Measurements from ENCODE around the gene COMMD1.
A peak's percentile ranks its signal among the peaks of the same experiment; 100 is the strongest.

The COMMD1 gene

GRCh38 chr2:62034715-62035114, 129.2 kb downstream of the COMMD1 start:
- H3K4ac ChIP-seq (ENCODE audit: low read depth in 1 of 2, low read length in 2 of 2) = no peak overlapping the region

GRCh38 chr2:62036229-62036628, 130.8 kb downstream of the COMMD1 start:
- Histone ChIP-seq H3K9me3 (ENCODE audit: control insufficient read depth, low read length) (no peaks in the 10 kb centered on the region), H2AK5ac (ENCODE audit: low read length, severe bottlenecking) (no peak overlapping the region), H2AFZ (ENCODE audit: low read depth, low read length) (no peak overlapping the region), H4K8ac (ENCODE audit: low read length) (no peak overlapping the region), H2BK5ac (ENCODE audit: low read depth, low read length, poor library complexity, severe bottlenecking) (no peak overlapping the region), H3K27ac (ENCODE audit: low read length, poor library complexity, severe bottlenecking) (no peak overlapping the region), H3K4me3 (ENCODE audit: insufficient read depth in 1 of 2, low read depth in 1 of 2, low read length in 2 of 2) (no peak overlapping the region), H3K4me2 (ENCODE audit: low read length, poor library complexity, severe bottlenecking) (no peak overlapping the region), H3K27me3 (ENCODE audit: control insufficient read depth in 1 of 2, insufficient read depth in 1 of 2, low read length in 2 of 2) (no peaks in the 10 kb centered on the region), H2BK12ac (ENCODE audit: low read length in 2 of 2) (no peak overlapping the region), H3K14ac (ENCODE audit: low read length in 2 of 2) (no peak overlapping the region), H3K36me3 (ENCODE audit: control insufficient read depth in 1 of 2, insufficient read depth in 2 of 2, low read depth in 1 of 2, low read length in 2 of 2) (no peaks in the 10 kb centered on the region), H3K23ac (ENCODE audit: low read length in 2 of 2) (no peak overlapping the region), H3K79me1 (replicated peaks; ENCODE audit: low read length, poor library complexity, severe bottlenecking) (peaks cover 5% of the 10 kb centered on the region), H2BK15ac (ENCODE audit: low read depth, poor library complexity, severe bottlenecking) (no peak overlapping the region), H3K4ac (ENCODE audit: low read depth in 1 of 2, low read length in 2 of 2) (no peak overlapping the region), H4K91ac (ENCODE audit: low read length) (no peak overlapping the region), H3K9ac (ENCODE audit: low read length) (no peak overlapping the region), H3K4me1 (ENCODE audit: control insufficient read depth, insufficient read depth, low read depth, low read length) (peaks cover 3% of the 10 kb centered on the region), H2BK120ac (ENCODE audit: low read depth, low read length) (no peak overlapping the region), H3K18ac (ENCODE audit: low read depth in 1 of 2, low read length in 2 of 2) (no peak overlapping the region)
- DNase-seq = no peak
- 100% methylated on average over 1 of the region's 1 CpG for WGBS

More at GRCh38 chr2:62034715-62035114, 129.2 kb downstream of the COMMD1 start:
- H3K9ac ChIP-seq (ENCODE audit: low read length) = no peak overlapping the region
- no peak overlapping the region for H3K18ac ChIP-seq (ENCODE audit: low read depth in 1 of 2, low read length in 2 of 2)
- no peaks in the 10 kb centered on the region for H3K36me3 ChIP-seq (ENCODE audit: control insufficient read depth in 1 of 2, insufficient read depth in 2 of 2, low read depth in 1 of 2, low read length in 2 of 2)
- no peak overlapping the region for H2AFZ ChIP-seq (ENCODE audit: low read depth, low read length)
- no peak overlapping the region for H2AK5ac ChIP-seq (ENCODE audit: low read length, severe bottlenecking)
- no peaks in the 10 kb centered on the region for H3K9me3 ChIP-seq (ENCODE audit: control insufficient read depth, low read length)
- H3K4me3 ChIP-seq (ENCODE audit: insufficient read depth in 1 of 2, low read depth in 1 of 2, low read length in 2 of 2) = no peak overlapping the region
- no peak overlapping the region for H4K8ac ChIP-seq (ENCODE audit: low read length)
- no peak overlapping the region for H2BK15ac ChIP-seq (ENCODE audit: low read depth, poor library complexity, severe bottlenecking)
- H4K91ac ChIP-seq (ENCODE audit: low read length) = no peak overlapping the region
- H2BK12ac ChIP-seq (ENCODE audit: low read length in 2 of 2) = no peak overlapping the region
- H2BK5ac ChIP-seq (ENCODE audit: low read depth, low read length, poor library complexity, severe bottlenecking) = no peak overlapping the region
- no peaks in the 10 kb centered on the region for H3K27me3 ChIP-seq (ENCODE audit: control insufficient read depth in 1 of 2, insufficient read depth in 1 of 2, low read length in 2 of 2)
- H3K79me1 ChIP-seq (replicated peaks; ENCODE audit: low read length, poor library complexity, severe bottlenecking) = peaks cover 8% of the 10 kb centered on the region
- H2BK120ac ChIP-seq (ENCODE audit: low read depth, low read length) = no peak overlapping the region
- no peak overlapping the region for H3K27ac ChIP-seq (ENCODE audit: low read length, poor library complexity, severe bottlenecking)
- H3K4me1 ChIP-seq (ENCODE audit: control insufficient read depth, insufficient read depth, low read depth, low read length) = peaks cover 3% of the 10 kb centered on the region
- no peak overlapping the region for H3K4me2 ChIP-seq (ENCODE audit: low read length, poor library complexity, severe bottlenecking)
- no peak overlapping the region for H3K23ac ChIP-seq (ENCODE audit: low read length in 2 of 2)
- no peak overlapping the region for H3K14ac ChIP-seq (ENCODE audit: low read length in 2 of 2)
- DNase-seq = no peak

- no peaks in the 10 kb centered on the region for H3K27me3 ChIP-seq (ENCODE audit: control insufficient read depth in 1 of 2, insufficient read depth in 1 of 2, low read length in 2 of 2)
- H2BK12ac ChIP-seq (ENCODE audit: low read length in 2 of 2) = no peak overlapping the region
- H3K4me3 ChIP-seq (ENCODE audit: insufficient read depth in 1 of 2, low read depth in 1 of 2, low read length in 2 of 2) = no peak overlapping the region
- no peak overlapping the region for H2BK5ac ChIP-seq (ENCODE audit: low read depth, low read length, poor library complexity, severe bottlenecking)
- H3K9me3 ChIP-seq (ENCODE audit: control insufficient read depth, low read length) = no peaks in the 10 kb centered on the region
- no peak overlapping the region for H3K9ac ChIP-seq (ENCODE audit: low read length)
- H4K8ac ChIP-seq (ENCODE audit: low read length) = no peak overlapping the region
- no peak overlapping the region for H3K4ac ChIP-seq (ENCODE audit: low read depth in 1 of 2, low read length in 2 of 2)
- no peak overlapping the region for H2BK15ac ChIP-seq (ENCODE audit: low read depth, poor library complexity, severe bottlenecking)
- H2AK5ac ChIP-seq (ENCODE audit: low read length, severe bottlenecking) = no peak overlapping the region
- no peak overlapping the region for H2BK120ac ChIP-seq (ENCODE audit: low read depth, low read length)
- H3K27ac ChIP-seq (ENCODE audit: low read length, poor library complexity, severe bottlenecking) = no peak overlapping the region
- no peaks in the 10 kb centered on the region for H3K36me3 ChIP-seq (ENCODE audit: control insufficient read depth in 1 of 2, insufficient read depth in 2 of 2, low read depth in 1 of 2, low read length in 2 of 2)
- no peak overlapping the region for H2AFZ ChIP-seq (ENCODE audit: low read depth, low read length)
- H3K23ac ChIP-seq (ENCODE audit: low read length in 2 of 2) = no peak overlapping the region
- peaks cover 8% of the 10 kb centered on the region for H3K79me1 ChIP-seq (replicated peaks; ENCODE audit: low read length, poor library complexity, severe bottlenecking)
- no peak overlapping the region for H3K4me2 ChIP-seq (ENCODE audit: low read length, poor library complexity, severe bottlenecking)
- no peak overlapping the region for H3K18ac ChIP-seq (ENCODE audit: low read depth in 1 of 2, low read length in 2 of 2)
- WGBS = 100% methylated on average over 1 of the region's 2 CpGs
- H3K14ac ChIP-seq (ENCODE audit: low read length in 2 of 2) = no peak overlapping the region
- DNase-seq = no peak
- H3K4me1 ChIP-seq (ENCODE audit: control insufficient read depth, insufficient read depth, low read depth, low read length) = peaks cover 3% of the 10 kb centered on the region
- H4K91ac ChIP-seq (ENCODE audit: low read length) = no peak overlapping the region
Observed at GRCh38 chr2:62036761-62037250, 131.3 kb downstream of the COMMD1 start.

- H2BK5ac ChIP-seq (ENCODE audit: low read depth, low read length, poor library complexity, severe bottlenecking) = no peak overlapping the region
- no peak overlapping the region for H3K4ac ChIP-seq (ENCODE audit: low read depth in 1 of 2, low read length in 2 of 2)
- H2AFZ ChIP-seq (ENCODE audit: low read depth, low read length) = no peak overlapping the region
- no peak overlapping the region for H3K27ac ChIP-seq (ENCODE audit: low read length, poor library complexity, severe bottlenecking)
- DNase-seq = peak; percentile 30
- no peak overlapping the region for H4K8ac ChIP-seq (ENCODE audit: low read length)
- no peak overlapping the region for H4K91ac ChIP-seq (ENCODE audit: low read length)
- no peak overlapping the region for H3K14ac ChIP-seq (ENCODE audit: low read length in 2 of 2)
- peaks cover 0 to 3% of the 10 kb centered on the region in 2 experiments for H3K36me3 ChIP-seq (ENCODE audit: control insufficient read depth in 1 of 2, insufficient read depth in 2 of 2, low read depth in 1 of 2, low read length in 2 of 2)
- no peak overlapping the region for H2BK12ac ChIP-seq (ENCODE audit: low read length in 2 of 2)
- H3K27me3 ChIP-seq (ENCODE audit: control insufficient read depth in 1 of 2, insufficient read depth in 1 of 2, low read length in 2 of 2) = no peaks in the 10 kb centered on the region
- H2BK120ac ChIP-seq (ENCODE audit: low read depth, low read length) = no peak overlapping the region
- H2BK15ac ChIP-seq (ENCODE audit: low read depth, poor library complexity, severe bottlenecking) = no peak overlapping the region
- H3K9ac ChIP-seq (ENCODE audit: low read length) = no peak overlapping the region
- no peak overlapping the region for H3K4me2 ChIP-seq (ENCODE audit: low read length, poor library complexity, severe bottlenecking)
- H2AK5ac ChIP-seq (ENCODE audit: low read length, severe bottlenecking) = no peak overlapping the region
- H3K79me1 ChIP-seq (replicated peaks; ENCODE audit: low read length, poor library complexity, severe bottlenecking) = peaks cover 7% of the 10 kb centered on the region
- 100% methylated on average over 2 of the region's 3 CpGs for WGBS
- no peak overlapping the region for H3K23ac ChIP-seq (ENCODE audit: low read length in 2 of 2)
- H3K18ac ChIP-seq (ENCODE audit: low read depth in 1 of 2, low read length in 2 of 2) = no peak overlapping the region
- H3K4me1 ChIP-seq (ENCODE audit: control insufficient read depth, insufficient read depth, low read depth, low read length) = no peaks in the 10 kb centered on the region
- no peaks in the 10 kb centered on the region for H3K9me3 ChIP-seq (ENCODE audit: control insufficient read depth, low read length)
- no peak overlapping the region for H3K4me3 ChIP-seq (ENCODE audit: insufficient read depth in 1 of 2, low read depth in 1 of 2, low read length in 2 of 2)
Observed at GRCh38 chr2:62038975-62039771, 133.7 kb downstream of the COMMD1 start.

Data from mesenchymal stem cell (in vitro differentiated cells and primary cell).